Measurements from ENCODE around the gene SLC5A6.
"Not testable (repeated sequence)": the region's sequence is repeated elsewhere in the genome, so short reads cannot be mapped to it uniquely, and the experiment has no call there.

GRCh38 chr2:27198068-27198467 lies 14.0 kb downstream of the SLC5A6 start:
- not testable (repeated sequence) for TF ChIP-seq POLR2A (IDR thresholded peaks at IDR 0.05; ENCODE audit: low read length); GATA1 (IDR thresholded peaks at IDR 0.05; ENCODE audit: low read depth, low read length)

Data from erythroblast (primary cell).